Measurements from ENCODE around the gene TRIM16. TPM values are rescaled to one million over a fixed set of nuclear protein-coding genes. Genes with fewer than 3 reads are reported as not detected.
"Not testable (repeated sequence)": the region's sequence is repeated elsewhere in the genome, so short reads cannot be mapped to it uniquely, and the experiment has no call there.

Gene TRIM16
- total and polyA plus RNA-seq, 4 experiments from 2014 or later = 4.2 to 11.2 (median 7.0) TPM

GRCh38 chr17:15629991-15630390 lies 54.1 kb downstream of the TRIM16 start:
- H3K27ac Mint-ChIP-seq; H3K4me3 ChIP-seq (ENCODE audit: low read length in 2 of 2); H3K4me1 ChIP-seq (ENCODE audit: insufficient read depth, low read length); H3K9me3 Mint-ChIP-seq; DNase-seq; H3K4me1 Mint-ChIP-seq; intact Hi-C loops (cut with micrococcal nuclease); CTCF ChIA-PET (ENCODE audit: partially characterized antibody); H3K27ac ChIP-seq (ENCODE audit: low read depth, low read length); H3K27me3 Mint-ChIP-seq; H3K9me3 ChIP-seq (ENCODE audit: control insufficient read depth in 1 of 2, low read length in 2 of 2); H3K4me3 Mint-ChIP-seq; H3K36me3 ChIP-seq (ENCODE audit: insufficient read depth, low read length); POLR2A ChIA-PET (ENCODE audit: partially characterized antibody); H3K27me3 ChIP-seq (ENCODE audit: insufficient read depth, low read length): not testable (repeated sequence)
- H3K36me3 Mint-ChIP-seq = peaks cover 8 to 13% of the 10 kb centered on the region in 2 donors

- H3K4me1 ChIP-seq (ENCODE audit: insufficient read depth, low read length); H3K27me3 ChIP-seq (ENCODE audit: insufficient read depth, low read length); H3K27ac Mint-ChIP-seq; H3K27ac ChIP-seq (ENCODE audit: low read depth, low read length); H3K9me3 ChIP-seq (ENCODE audit: control insufficient read depth in 1 of 2, low read length in 2 of 2); intact Hi-C loops (cut with micrococcal nuclease); H3K4me1 Mint-ChIP-seq; H3K36me3 ChIP-seq (ENCODE audit: insufficient read depth, low read length); DNase-seq; H3K36me3 Mint-ChIP-seq; POLR2A ChIA-PET (ENCODE audit: partially characterized antibody); CTCF ChIA-PET (ENCODE audit: partially characterized antibody); H3K4me3 ChIP-seq (ENCODE audit: low read length in 2 of 2); H3K9me3 Mint-ChIP-seq; H3K4me3 Mint-ChIP-seq; H3K27me3 Mint-ChIP-seq: not testable (repeated sequence)
These were observed 60.4 kb downstream of the TRIM16 start for GRCh38 chr17:15623661-15624209.

- H3K36me3 Mint-ChIP-seq; H3K9me3 Mint-ChIP-seq; intact Hi-C loops (cut with micrococcal nuclease); H3K4me3 Mint-ChIP-seq; POLR2A ChIA-PET (ENCODE audit: partially characterized antibody); H3K36me3 ChIP-seq (ENCODE audit: insufficient read depth, low read length); DNase-seq; H3K4me1 Mint-ChIP-seq; H3K27ac ChIP-seq (ENCODE audit: low read depth, low read length); CTCF ChIA-PET (ENCODE audit: partially characterized antibody); H3K4me1 ChIP-seq (ENCODE audit: insufficient read depth, low read length); H3K27me3 Mint-ChIP-seq; H3K9me3 ChIP-seq (ENCODE audit: control insufficient read depth in 1 of 2, low read length in 2 of 2); H3K4me3 ChIP-seq (ENCODE audit: low read length in 2 of 2); H3K27me3 ChIP-seq (ENCODE audit: insufficient read depth, low read length): not testable (repeated sequence)
- peak overlapping the region in 2 of 7 donors; percentile 42 to 48 for H3K27ac Mint-ChIP-seq
These were observed 60.9 kb downstream of the TRIM16 start for GRCh38 chr17:15623255-15623654.

GRCh38 chr17:15622124-15622523 lies 62.0 kb downstream of the TRIM16 start:
- H3K27me3 Mint-ChIP-seq; DNase-seq; H3K4me3 Mint-ChIP-seq; H3K36me3 ChIP-seq (ENCODE audit: insufficient read depth, low read length); H3K27ac Mint-ChIP-seq; CTCF ChIA-PET (ENCODE audit: partially characterized antibody); intact Hi-C loops (cut with micrococcal nuclease); H3K9me3 ChIP-seq (ENCODE audit: control insufficient read depth in 1 of 2, low read length in 2 of 2); H3K9me3 Mint-ChIP-seq; H3K27me3 ChIP-seq (ENCODE audit: insufficient read depth, low read length); H3K4me1 ChIP-seq (ENCODE audit: insufficient read depth, low read length); H3K4me3 ChIP-seq (ENCODE audit: low read length in 2 of 2); POLR2A ChIA-PET (ENCODE audit: partially characterized antibody); H3K27ac ChIP-seq (ENCODE audit: low read depth, low read length); H3K36me3 Mint-ChIP-seq; H3K4me1 Mint-ChIP-seq: not testable (repeated sequence)

- H3K9me3 Mint-ChIP-seq; intact Hi-C loops (cut with micrococcal nuclease); H3K4me3 ChIP-seq (ENCODE audit: low read length in 2 of 2); POLR2A ChIA-PET (ENCODE audit: partially characterized antibody); H3K27ac ChIP-seq (ENCODE audit: low read depth, low read length); H3K4me1 ChIP-seq (ENCODE audit: insufficient read depth, low read length); H3K9me3 ChIP-seq (ENCODE audit: control insufficient read depth in 1 of 2, low read length in 2 of 2); H3K36me3 ChIP-seq (ENCODE audit: insufficient read depth, low read length); CTCF ChIA-PET (ENCODE audit: partially characterized antibody); H3K4me1 Mint-ChIP-seq; H3K4me3 Mint-ChIP-seq; DNase-seq; H3K36me3 Mint-ChIP-seq; H3K27me3 Mint-ChIP-seq; H3K27ac Mint-ChIP-seq; H3K27me3 ChIP-seq (ENCODE audit: insufficient read depth, low read length): not testable (repeated sequence)
These were observed 64.6 kb downstream of the TRIM16 start, which contains the start of gene FBXW10B for GRCh38 chr17:15619331-15620058. FBXW10B (minus strand) TSS chr17:15619704; CDS start chr17:15619512, 192 bp downstream.

- H3K27me3 Mint-ChIP-seq; H3K9me3 ChIP-seq (ENCODE audit: control insufficient read depth in 1 of 2, low read length in 2 of 2); H3K36me3 Mint-ChIP-seq; H3K27ac ChIP-seq (ENCODE audit: low read depth, low read length); POLR2A ChIA-PET (ENCODE audit: partially characterized antibody); H3K27me3 ChIP-seq (ENCODE audit: insufficient read depth, low read length); H3K36me3 ChIP-seq (ENCODE audit: insufficient read depth, low read length); DNase-seq; H3K9me3 Mint-ChIP-seq; H3K4me3 Mint-ChIP-seq; intact Hi-C loops (cut with micrococcal nuclease); H3K4me3 ChIP-seq (ENCODE audit: low read length in 2 of 2); H3K4me1 Mint-ChIP-seq; H3K27ac Mint-ChIP-seq; CTCF ChIA-PET (ENCODE audit: partially characterized antibody); H3K4me1 ChIP-seq (ENCODE audit: insufficient read depth, low read length): not testable (repeated sequence)
These were observed 67.3 kb downstream of the TRIM16 start for GRCh38 chr17:15616828-15617227.

GRCh38 chr17:15615850-15616249 lies 68.3 kb downstream of the TRIM16 start:
- H3K4me3 Mint-ChIP-seq; H3K36me3 Mint-ChIP-seq; H3K36me3 ChIP-seq (ENCODE audit: insufficient read depth, low read length); H3K9me3 Mint-ChIP-seq; H3K4me1 Mint-ChIP-seq; H3K27ac Mint-ChIP-seq; POLR2A ChIA-PET (ENCODE audit: partially characterized antibody); intact Hi-C loops (cut with micrococcal nuclease); H3K27me3 Mint-ChIP-seq; H3K4me3 ChIP-seq (ENCODE audit: low read length in 2 of 2); CTCF ChIA-PET (ENCODE audit: partially characterized antibody); H3K9me3 ChIP-seq (ENCODE audit: control insufficient read depth in 1 of 2, low read length in 2 of 2); H3K4me1 ChIP-seq (ENCODE audit: insufficient read depth, low read length); DNase-seq; H3K27me3 ChIP-seq (ENCODE audit: insufficient read depth, low read length); H3K27ac ChIP-seq (ENCODE audit: low read depth, low read length): not testable (repeated sequence)

GRCh38 chr17:15613111-15613510 lies 71.0 kb downstream of the TRIM16 start:
- H3K9me3 Mint-ChIP-seq; intact Hi-C loops (cut with micrococcal nuclease): not testable (repeated sequence)

More at GRCh38 chr17:15613111-15613510, 71.0 kb downstream of the TRIM16 start:
- H3K36me3 Mint-ChIP-seq; H3K27me3 Mint-ChIP-seq; H3K27ac Mint-ChIP-seq; CTCF ChIA-PET (ENCODE audit: partially characterized antibody); H3K27ac ChIP-seq (ENCODE audit: low read depth, low read length); H3K4me1 Mint-ChIP-seq; POLR2A ChIA-PET (ENCODE audit: partially characterized antibody); H3K4me3 Mint-ChIP-seq; H3K36me3 ChIP-seq (ENCODE audit: insufficient read depth, low read length); H3K9me3 ChIP-seq (ENCODE audit: control insufficient read depth in 1 of 2, low read length in 2 of 2); H3K4me3 ChIP-seq (ENCODE audit: low read length in 2 of 2); H3K4me1 ChIP-seq (ENCODE audit: insufficient read depth, low read length); H3K27me3 ChIP-seq (ENCODE audit: insufficient read depth, low read length); DNase-seq: not testable (repeated sequence)

Data from CD4-positive, alpha-beta memory T cell (primary cell).